H54 (cell line): ENCODE measurements around the gene SIGLEC5.
"Not testable (repeated sequence)": the region's sequence is repeated elsewhere in the genome, so short reads cannot be mapped to it uniquely, and the experiment has no call there.

Source experiments
- DNase-seq: peaks from one replicate; pipeline ENCODE4 v3.0.0; 2011; ENCODE audit warnings: low spot score, mixed read lengths; ENCODE audit not compliant: insufficient read length
- FAIRE-seq: peaks from 3 replicates; lab custom pipeline; 2011; peaks lifted over from hg19 to GRCh38; lab: Jason Lieb, UNC
- POLR2A ChIP-seq: IDR thresholded peaks from 2 replicates; pipeline ENCODE4 v1.6.1; 2011; ENCODE audit warnings: low read depth, mild to moderate bottlenecking, low read length

Gene SIGLEC5, protein sequence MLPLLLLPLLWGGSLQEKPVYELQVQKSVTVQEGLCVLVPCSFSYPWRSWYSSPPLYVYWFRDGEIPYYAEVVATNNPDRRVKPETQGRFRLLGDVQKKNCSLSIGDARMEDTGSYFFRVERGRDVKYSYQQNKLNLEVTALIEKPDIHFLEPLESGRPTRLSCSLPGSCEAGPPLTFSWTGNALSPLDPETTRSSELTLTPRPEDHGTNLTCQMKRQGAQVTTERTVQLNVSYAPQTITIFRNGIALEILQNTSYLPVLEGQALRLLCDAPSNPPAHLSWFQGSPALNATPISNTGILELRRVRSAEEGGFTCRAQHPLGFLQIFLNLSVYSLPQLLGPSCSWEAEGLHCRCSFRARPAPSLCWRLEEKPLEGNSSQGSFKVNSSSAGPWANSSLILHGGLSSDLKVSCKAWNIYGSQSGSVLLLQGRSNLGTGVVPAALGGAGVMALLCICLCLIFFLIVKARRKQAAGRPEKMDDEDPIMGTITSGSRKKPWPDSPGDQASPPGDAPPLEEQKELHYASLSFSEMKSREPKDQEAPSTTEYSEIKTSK

DNA sequence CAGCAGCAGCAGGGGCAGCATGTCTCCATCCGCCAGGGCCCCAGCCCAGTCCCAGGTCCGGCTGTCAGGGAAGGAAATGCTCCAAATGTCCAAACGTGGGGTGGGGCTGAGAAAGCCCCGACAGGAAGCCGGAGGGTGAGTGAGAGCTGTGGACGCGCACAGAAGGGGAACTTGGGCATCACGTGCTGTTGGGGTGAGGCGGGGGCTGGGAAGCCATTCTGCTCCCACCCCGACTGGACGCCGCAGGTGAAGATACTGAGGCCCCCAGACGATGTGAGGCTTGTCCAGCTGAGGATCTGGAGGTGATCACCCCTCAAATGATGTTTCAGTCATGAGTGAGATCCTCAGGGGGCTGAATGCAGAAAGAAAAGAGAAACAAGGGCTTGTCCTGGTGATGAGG is at the start of gene SIGLEC5:
TSS of gene SIGLEC5 (minus strand) at position 87 of the 400 bp plus-strand sequence. CDS start at position 21, 66 bp downstream.
- not testable (repeated sequence) for FAIRE-seq

DNA sequence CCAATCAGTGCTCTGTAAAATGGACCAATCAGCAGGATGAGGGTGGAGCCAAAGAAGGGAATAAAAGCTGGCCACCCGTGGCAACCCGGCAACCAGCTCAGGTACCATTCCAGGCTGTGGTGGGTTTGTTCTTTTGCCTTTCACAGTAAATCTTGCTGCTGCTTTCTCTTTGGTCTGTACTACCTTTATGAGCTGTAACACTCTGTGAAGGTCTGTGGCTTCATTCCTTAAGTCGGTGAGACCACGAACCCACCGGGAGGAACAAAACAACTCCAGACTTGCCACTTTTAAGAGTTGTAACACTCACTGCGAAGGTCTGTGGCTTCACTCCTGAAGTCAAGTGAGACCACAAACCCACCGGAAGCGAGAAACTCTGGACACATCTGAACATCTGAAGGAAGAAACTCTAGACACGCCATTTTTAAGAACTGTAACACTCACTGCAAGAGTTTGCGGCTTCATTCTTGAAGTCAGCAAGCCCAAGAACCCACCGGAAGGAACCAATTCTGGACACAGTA is 46.4 kb upstream of the SIGLEC5 start:
- FAIRE-seq, result no peak
- no peak for TF ChIP-seq POLR2A
- DNase-seq, result no peak

More for the DNA sequence above, at the start of gene SIGLEC5:
- DNase-seq, result not testable (repeated sequence)

DNA sequence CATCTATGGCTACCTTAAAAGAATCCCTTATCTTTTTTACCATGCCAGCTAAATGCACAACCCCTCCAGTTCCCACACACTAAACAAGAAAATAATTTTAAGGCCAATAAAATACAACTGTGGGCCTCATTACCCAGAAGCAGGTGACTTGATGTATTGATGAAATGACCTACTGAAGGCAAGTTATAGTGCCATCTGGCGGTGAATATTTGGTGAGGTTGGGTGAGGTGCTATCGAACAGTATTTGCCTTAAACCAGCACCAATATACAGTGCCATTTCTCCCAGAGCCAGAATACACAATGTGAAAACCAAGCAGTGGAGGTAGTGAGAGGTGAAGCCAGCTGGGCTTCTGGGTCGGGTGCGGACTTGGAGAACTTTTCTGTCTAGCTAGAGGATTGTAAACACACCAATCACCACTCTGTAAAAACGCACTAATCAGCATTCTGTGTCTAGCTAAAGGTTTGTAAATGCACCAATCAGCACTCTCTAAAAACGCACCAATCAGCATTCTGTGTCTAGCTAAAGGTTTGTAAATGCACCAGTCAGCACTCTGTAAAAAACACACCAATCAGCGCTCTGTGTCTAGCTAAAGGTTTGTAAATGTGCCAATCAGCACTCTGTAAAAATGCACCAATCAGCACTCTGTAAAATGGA is 45.8 kb upstream of the SIGLEC5 start:
- FAIRE-seq, DNase-seq: not testable (repeated sequence)

DNA sequence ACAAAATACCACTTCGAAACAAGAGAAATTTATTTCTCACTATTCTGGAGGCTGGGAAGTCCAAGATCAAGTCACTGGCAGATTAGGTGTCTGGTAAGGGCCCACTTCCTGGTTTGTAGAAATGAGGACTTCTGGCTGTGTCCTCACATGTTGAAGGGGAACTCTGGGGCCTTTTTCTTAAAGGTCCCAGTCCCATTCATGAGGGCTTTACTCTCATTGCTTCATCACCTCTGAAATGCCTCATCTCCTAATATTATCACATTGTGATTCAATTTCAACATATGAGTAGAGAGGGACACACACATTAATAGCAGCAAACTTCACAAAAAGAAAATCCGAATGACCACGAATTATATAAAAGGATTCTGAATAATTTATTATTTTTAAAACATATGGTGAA is 38.0 kb upstream of the SIGLEC5 start:
- no peak for TF ChIP-seq POLR2A
- FAIRE-seq, result no peak
- no peak for DNase-seq

DNA sequence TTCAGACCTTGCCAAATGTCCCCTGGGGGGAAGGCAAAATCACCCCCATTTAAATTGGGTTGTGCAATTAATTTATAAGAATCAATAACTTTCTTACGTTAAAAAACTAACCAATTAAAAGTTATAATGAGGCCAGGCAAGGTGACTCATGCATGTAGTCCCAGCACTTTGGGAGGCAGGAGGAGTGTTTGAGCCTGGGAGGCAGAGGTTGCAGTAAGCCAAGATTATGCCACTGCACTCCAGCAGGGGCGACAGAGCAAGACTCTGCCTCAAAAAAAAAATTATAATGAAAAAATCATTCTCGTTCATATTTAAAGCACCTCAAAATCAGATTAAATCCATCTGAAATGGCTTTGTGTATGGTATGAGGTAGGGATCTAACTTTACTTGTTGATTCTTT is 34.8 kb upstream of the SIGLEC5 start:
- no peak for DNase-seq
- FAIRE-seq, result no peak
- no peak for TF ChIP-seq POLR2A

DNA sequence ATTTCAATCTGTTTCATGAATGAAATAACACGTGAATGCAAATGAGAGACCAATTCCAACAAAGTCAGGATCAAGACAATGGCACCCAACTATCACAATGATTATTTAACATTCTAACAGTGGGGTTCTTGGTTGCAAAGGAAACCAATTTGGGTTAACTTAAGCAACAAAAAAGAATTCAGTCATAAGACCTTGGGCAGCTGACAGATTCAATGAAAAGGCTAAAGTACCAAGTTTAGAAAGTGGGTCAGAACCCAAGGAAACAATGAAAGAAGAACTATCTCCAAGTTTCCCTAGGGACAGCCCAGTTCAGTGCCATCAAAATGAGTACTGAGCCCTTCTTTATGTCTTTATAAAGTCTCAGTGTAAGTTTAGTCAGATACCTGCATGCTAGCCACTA is 33.9 kb upstream of the SIGLEC5 start:
- DNase-seq, result no peak

DNA sequence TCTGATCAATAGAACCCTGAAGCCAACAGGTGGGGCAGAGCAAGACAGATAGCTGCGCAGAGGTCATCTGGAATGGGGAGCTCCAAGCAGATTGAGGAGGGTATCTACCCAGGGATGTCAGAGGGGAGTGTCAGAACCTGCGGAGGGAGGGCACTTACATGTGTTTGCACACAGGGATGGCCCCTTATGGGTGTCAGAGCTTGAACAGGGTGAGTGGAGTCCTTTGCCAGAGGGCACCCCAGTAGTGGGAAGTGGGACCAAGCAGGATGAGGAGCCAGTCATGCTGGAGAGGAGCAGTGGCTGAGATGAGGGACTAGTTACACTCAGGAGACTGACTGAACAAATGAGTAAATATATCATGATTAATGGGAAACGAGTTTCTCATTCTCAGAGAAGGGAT is 33.4 kb upstream of the SIGLEC5 start:
- DNase-seq (no peak), FAIRE-seq (no peak)
- TF ChIP-seq POLR2A, result no peak

More for the DNA sequence above, 33.9 kb upstream of the SIGLEC5 start:
- TF ChIP-seq POLR2A, result no peak
- no peak for FAIRE-seq

DNA sequence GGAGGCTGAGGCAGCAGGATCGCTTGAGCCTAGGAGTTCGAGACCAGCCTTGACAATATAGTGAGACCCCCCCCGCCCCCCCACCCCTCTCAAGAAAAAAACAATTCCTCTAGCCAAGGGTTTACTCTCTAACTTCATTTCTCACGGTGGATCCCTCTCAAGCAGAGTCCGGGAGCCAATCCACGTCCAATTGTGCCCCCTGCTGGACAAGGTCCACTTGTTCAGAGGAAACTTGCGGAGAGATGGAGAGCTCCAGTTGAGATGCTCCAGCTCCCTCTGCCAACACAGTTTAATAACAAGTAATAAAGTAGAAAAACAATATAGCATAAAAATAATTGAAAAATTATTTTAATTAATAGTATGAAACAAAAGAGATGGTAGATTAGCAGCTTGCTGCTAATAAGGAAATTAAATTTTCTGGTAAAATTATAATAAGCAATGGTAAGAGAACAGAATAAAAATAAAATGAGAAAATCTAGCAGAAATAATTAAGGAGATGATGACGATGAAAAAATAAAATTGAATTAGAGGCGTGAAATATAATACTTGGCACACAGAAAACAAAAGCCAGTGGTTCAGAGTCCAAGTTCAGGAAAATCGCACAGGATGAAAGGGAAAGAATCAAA is 30.9 kb upstream of the SIGLEC5 start:
- FAIRE-seq (no peak), DNase-seq (peak; percentile 45)
- TF ChIP-seq POLR2A, result no peak

DNA sequence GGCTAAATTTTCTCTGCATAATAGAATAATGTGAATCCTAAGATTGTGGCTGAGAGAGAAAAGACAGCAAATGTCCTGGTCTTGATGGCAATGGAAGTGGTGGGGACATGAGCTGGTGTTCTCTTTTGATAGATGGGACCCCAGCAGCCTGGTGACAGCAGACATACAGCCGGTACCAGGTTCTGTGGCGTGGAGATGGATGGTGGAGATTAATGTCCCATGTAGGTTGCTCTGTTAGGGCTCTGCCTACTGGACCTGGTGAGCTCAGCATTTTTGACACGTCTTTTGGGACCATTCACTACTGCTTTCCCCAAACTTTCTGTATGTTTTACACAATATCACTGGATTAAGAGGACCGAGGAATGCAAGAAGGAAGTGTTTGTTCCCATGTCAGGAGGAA is 24.6 kb upstream of the SIGLEC5 start:
- FAIRE-seq, result no peak

DNA sequence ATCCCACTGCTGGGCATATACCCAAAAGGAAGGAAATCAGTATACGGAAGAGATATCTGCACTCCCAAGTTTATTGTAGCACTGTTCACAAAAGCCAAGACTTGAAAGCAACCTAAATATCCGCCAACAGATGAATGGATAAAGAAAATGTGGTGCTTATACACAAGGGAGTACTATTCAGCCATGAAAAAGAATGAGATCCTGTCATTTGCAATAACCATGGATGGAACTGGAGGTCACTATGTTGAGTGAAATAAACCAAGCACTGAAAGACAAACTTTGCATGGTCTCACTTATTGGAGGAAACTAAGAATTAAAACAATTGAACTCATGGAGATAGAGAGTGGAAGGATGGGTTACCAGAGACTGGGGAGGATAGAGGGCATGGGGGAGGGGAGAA is 23.0 kb upstream of the SIGLEC5 start:
- FAIRE-seq (no peak), DNase-seq (no peak)
- no peak for TF ChIP-seq POLR2A

More for the DNA sequence above, 24.6 kb upstream of the SIGLEC5 start:
- no peak for TF ChIP-seq POLR2A
- DNase-seq, result no peak

DNA sequence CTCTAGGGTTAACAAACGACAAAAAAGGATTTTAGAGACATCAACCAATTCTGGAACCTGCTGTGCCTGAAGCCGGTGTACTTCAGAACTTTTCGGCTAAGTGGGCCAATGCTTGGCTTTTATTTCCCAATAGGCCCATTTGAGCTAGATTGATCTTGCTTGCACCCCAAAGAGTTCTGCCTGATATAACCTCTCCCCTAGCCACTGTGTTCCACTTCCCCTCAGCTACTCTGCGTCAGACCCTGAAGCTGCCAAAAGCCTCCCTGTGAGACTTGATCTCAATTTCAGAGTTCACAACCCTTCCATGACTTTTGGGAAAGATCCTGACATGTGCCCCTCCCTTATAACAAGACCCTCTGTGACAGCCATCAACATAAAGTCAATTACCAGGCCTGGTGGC is 22.1 kb upstream of the SIGLEC5 start:
- TF ChIP-seq POLR2A, result no peak
- FAIRE-seq, result no peak

DNA sequence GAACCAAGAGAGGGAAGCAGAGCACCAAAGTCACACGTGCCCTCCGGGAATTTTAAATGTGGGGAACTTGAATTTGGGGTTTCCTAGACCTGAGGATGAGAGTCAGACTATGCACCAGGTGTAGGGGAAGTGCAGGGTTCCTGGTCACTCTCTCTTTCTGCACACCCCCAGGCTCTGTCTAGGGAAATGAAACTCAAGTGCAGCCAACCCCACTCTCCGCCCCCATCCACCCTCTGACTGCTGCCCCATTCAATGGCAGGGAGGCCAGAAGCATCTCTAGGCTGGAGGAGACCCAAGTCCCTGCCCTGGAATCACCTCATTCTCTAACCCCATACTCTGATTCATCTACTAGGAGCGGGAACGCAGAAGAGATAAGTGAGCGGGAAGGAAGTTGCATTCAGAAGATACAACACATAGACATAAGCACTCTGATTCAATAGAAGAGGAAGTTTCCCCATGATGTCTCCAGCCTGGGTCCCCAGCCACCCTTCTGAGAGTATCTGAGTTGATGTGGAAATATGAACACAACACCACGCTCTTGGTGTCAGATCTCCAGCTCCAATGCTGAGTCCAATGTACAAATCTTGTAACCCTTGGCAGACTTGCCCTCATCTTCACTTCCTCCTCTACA is 21.1 kb upstream of the SIGLEC5 start:
- TF ChIP-seq POLR2A, result no peak
- FAIRE-seq, result no peak
- DNase-seq, result no peak

More for the DNA sequence above, 22.1 kb upstream of the SIGLEC5 start:
- no peak for DNase-seq

DNA sequence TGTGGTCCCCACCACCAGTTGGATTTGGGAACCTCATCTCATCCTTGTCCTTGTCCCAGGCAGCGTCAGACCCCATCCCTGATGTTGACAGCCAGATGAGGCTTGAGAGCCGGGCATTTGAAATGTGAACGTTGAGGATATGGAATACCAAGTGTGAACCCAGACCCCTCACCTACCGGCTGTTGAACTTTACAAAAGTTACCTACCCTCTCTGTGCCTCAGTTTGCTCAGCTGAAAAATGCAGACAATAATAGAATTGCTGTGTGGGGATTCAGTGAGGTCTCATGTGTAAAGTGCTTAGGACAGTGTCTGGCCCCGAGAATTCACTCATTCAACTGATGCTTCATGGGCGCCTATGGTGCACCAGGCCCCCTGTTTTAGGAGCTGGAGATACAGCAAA is 17.1 kb upstream of the SIGLEC5 start:
- TF ChIP-seq POLR2A, result no peak
- no peak for FAIRE-seq
- DNase-seq, result no peak

DNA sequence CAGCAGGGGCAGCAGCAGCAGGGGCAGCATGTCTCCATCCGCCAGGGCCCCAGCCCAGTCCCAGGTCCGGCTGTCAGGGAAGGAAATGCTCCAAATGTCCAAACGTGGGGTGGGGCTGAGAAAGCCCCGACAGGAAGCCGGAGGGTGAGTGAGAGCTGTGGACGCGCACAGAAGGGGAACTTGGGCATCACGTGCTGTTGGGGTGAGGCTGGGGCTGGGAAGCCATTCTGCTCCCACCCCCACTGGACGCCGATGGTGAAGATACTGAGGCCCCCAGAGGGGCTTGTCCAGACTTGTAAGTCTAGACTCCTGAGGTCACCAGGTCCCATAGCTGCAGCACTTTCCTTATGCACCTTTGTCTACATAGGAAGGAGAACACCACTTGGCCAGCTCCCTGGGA is 16.5 kb upstream of the SIGLEC5 start, which contains the start of gene SIGLEC14:
TSS of gene SIGLEC14 (minus strand) at position 96 of the 400 bp plus-strand sequence. CDS start at position 30, 66 bp downstream.
- not testable (repeated sequence) for FAIRE-seq, DNase-seq
